Measurements from ENCODE around the gene USP10.

Gene USP10

GRCh38 chr16:84663433-84664101 lies 36.2 kb upstream of the USP10 start:
- H3K4me3 ChIP-seq (ENCODE audit: low read length, poor library complexity, severe bottlenecking) = no peak overlapping the region
- H3K9ac ChIP-seq (ENCODE audit: low read depth, low read length, poor library complexity, severe bottlenecking) = no peak overlapping the region
- H3K27me3 ChIP-seq (ENCODE audit: insufficient read depth, low read length, poor library complexity, severe bottlenecking) = no peaks in the 10 kb centered on the region
- H3K4me1 ChIP-seq (ENCODE audit: insufficient read depth, low read length, poor library complexity, severe bottlenecking) = no peaks in the 10 kb centered on the region
- no peaks in the 10 kb centered on the region for H3K9me2 ChIP-seq (replicated peaks; ENCODE audit: low read depth, low read length)
- no peaks in the 10 kb centered on the region for H3K9me3 ChIP-seq (ENCODE audit: insufficient read depth, low read depth, low read length)
- H3K79me2 ChIP-seq (ENCODE audit: insufficient read depth, low read length) = no peaks in the 10 kb centered on the region
- no peak overlapping the region for H3K4me2 ChIP-seq (ENCODE audit: low read depth, low read length, poor library complexity, severe bottlenecking)
- TF ChIP-seq EZH2phosphoT487 (IDR thresholded peaks at IDR 0.05; ENCODE audit: borderline replicate concordance) = no peak
- H4K20me1 ChIP-seq (ENCODE audit: insufficient read depth, low read length, poor library complexity, severe bottlenecking) = no peaks in the 10 kb centered on the region
- H3F3A ChIP-seq (ENCODE audit: low read depth) = no peaks in the 10 kb centered on the region
- H2AFZ ChIP-seq (ENCODE audit: low read length) = no peak overlapping the region
- peaks cover 31% of the 10 kb centered on the region; the same call in 1 of the 2 replicates for H3K36me3 ChIP-seq (ENCODE audit: insufficient read depth, low read length)

DNA sequence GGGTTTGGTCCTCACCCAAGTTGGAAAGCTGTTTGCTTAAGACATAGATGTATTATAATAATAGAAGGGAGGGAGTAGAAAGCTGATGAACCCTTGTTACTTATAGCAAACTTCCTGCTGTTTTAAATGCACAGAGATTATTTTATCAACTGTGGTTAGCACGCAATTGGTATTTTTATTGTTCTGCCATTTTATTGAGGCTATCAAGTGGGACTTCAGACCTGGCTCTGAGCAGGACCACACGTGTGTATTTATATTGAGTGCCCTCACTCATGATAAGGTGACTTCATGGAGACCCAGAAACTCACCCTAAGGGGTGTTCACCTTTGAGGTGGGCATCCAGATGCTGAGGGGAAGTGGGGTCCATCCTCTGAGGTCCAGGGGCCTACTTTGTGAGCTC lies 34.4 kb upstream of the USP10 start:
- TF ChIP-seq EZH2phosphoT487 (IDR thresholded peaks at IDR 0.05; ENCODE audit: borderline replicate concordance) (no peak), CTCF (conservative IDR thresholded peaks at IDR 0.05; ENCODE audit: low read length) (no peak)
- Histone ChIP-seq H3K27me3 (ENCODE audit: insufficient read depth, low read length, poor library complexity, severe bottlenecking) (no peaks in the 10 kb centered on the region), H3F3A (ENCODE audit: low read depth) (no peaks in the 10 kb centered on the region), H3K79me2 (ENCODE audit: insufficient read depth, low read length) (no peaks in the 10 kb centered on the region), H3K4me3 (ENCODE audit: low read length, poor library complexity, severe bottlenecking) (no peak overlapping the region), H4K20me1 (ENCODE audit: insufficient read depth, low read length, poor library complexity, severe bottlenecking) (no peaks in the 10 kb centered on the region), H3K36me3 (ENCODE audit: insufficient read depth, low read length) (peaks cover 19% of the 10 kb centered on the region; the same call in 1 of the 2 replicates), H3K9ac (ENCODE audit: low read depth, low read length, poor library complexity, severe bottlenecking) (no peak overlapping the region), H3K9me2 (replicated peaks; ENCODE audit: low read depth, low read length) (no peaks in the 10 kb centered on the region), H3K4me1 (ENCODE audit: insufficient read depth, low read length, poor library complexity, severe bottlenecking) (no peaks in the 10 kb centered on the region), H3K4me2 (ENCODE audit: low read depth, low read length, poor library complexity, severe bottlenecking) (no peak overlapping the region), H3K9me3 (ENCODE audit: insufficient read depth, low read depth, low read length) (no peaks in the 10 kb centered on the region), H2AFZ (ENCODE audit: low read length) (no peak overlapping the region)

DNA sequence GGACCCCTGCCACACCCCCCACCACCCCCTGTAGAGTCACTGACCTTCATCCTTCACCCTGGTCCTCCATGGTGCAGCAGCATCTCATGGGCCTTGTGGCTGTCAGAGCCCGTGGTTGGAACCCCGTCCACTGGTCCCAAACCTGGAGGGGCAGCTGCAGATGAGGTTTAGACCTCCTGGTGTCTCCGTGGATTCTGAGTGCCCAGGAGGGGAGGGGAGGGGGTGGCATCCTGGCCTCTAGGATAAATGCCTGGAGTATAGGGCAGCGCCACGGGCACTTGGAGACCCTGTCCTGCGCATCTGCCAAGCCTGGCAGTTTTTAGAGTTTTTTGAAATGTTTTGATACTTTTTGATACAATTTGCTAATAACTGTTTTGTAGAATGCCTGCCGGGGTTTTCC lies 34.0 kb upstream of the USP10 start:
- H3K4me2 ChIP-seq (ENCODE audit: low read depth, low read length, poor library complexity, severe bottlenecking) = no peak overlapping the region
- no peak overlapping the region for H2AFZ ChIP-seq (ENCODE audit: low read length)
- no peaks in the 10 kb centered on the region for H3F3A ChIP-seq (ENCODE audit: low read depth)
- peaks cover 17% of the 10 kb centered on the region; the same call in 1 of the 2 replicates for H3K36me3 ChIP-seq (ENCODE audit: insufficient read depth, low read length)
- H3K27me3 ChIP-seq (ENCODE audit: insufficient read depth, low read length, poor library complexity, severe bottlenecking) = no peaks in the 10 kb centered on the region
- no peak overlapping the region for H3K9ac ChIP-seq (ENCODE audit: low read depth, low read length, poor library complexity, severe bottlenecking)
- no peak overlapping the region for H3K4me3 ChIP-seq (ENCODE audit: low read length, poor library complexity, severe bottlenecking)
- no peak for TF ChIP-seq EZH2phosphoT487 (IDR thresholded peaks at IDR 0.05; ENCODE audit: borderline replicate concordance)
- TF ChIP-seq CTCF (conservative IDR thresholded peaks at IDR 0.05; ENCODE audit: low read length) = no peak
- H3K9me2 ChIP-seq (replicated peaks; ENCODE audit: low read depth, low read length) = no peaks in the 10 kb centered on the region
- no peaks in the 10 kb centered on the region for H3K79me2 ChIP-seq (ENCODE audit: insufficient read depth, low read length)
- H3K9me3 ChIP-seq (ENCODE audit: insufficient read depth, low read depth, low read length) = no peaks in the 10 kb centered on the region
- no peaks in the 10 kb centered on the region for H4K20me1 ChIP-seq (ENCODE audit: insufficient read depth, low read length, poor library complexity, severe bottlenecking)
- H3K4me1 ChIP-seq (ENCODE audit: insufficient read depth, low read length, poor library complexity, severe bottlenecking) = no peaks in the 10 kb centered on the region

Data from Loucy (cell line).